ENCODE data around the gene ENKUR.

Gene ENKUR

GRCh38 chr10:24947304-24948097 is 68.5 kb downstream of the ENKUR start:
- DNase-seq: peak; percentile 28

- DNase-seq: peak; percentile 35
Observed at GRCh38 chr10:24944512-24945255, 71.3 kb downstream of the ENKUR start.

GRCh38 chr10:24938525-24938924 is 77.4 kb downstream of the ENKUR start:
- no peak for DNase-seq

GRCh38 chr10:24938076-24938475 is 77.9 kb downstream of the ENKUR start:
- DNase-seq: no peak

- no peak for DNase-seq
Observed at GRCh38 chr10:24935504-24936292, 80.3 kb downstream of the ENKUR start.

All from fibroblast of skin of back (primary cell).